ENCODE measurements around the gene GLIS1. TPM values are rescaled to one million over a fixed set of nuclear protein-coding genes. Genes with fewer than 3 reads are reported as not detected.
"Not testable (repeated sequence)": the region's sequence is repeated elsewhere in the genome, so short reads cannot be mapped to it uniquely, and the experiment has no call there.

The GLIS1 gene
- total RNA-seq, 2 experiments from 2014 or later = not detected

DNA sequence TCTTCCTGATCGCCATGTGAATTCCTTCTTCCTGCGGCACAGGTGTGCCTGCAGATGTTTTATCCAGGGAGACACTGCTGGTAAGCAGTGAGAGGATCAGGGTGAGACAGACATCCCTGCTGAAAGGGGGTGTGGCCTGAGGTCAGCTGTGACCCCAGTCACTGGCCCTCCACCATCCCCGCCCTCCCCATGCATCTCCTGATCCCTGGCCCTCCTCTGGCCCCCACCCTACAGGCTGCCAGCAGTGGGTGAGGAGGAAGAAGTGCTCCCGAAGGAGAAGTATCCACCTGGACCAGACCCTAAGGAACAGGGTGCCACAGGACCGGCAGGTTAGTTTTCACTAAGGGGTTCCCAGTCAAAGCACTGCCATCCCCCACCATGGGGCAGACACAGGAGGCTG, 85.3 kb downstream of the GLIS1 start:
- no peak overlapping the region for H3K27ac Mint-ChIP-seq
- ATAC-seq (no peak), DNase-seq (no peak)
- CTCF ChIA-PET = no interaction called here
- no peaks in the 10 kb centered on the region for H3K4me1 Mint-ChIP-seq
- no peaks in the 10 kb centered on the region for H3K36me3 Mint-ChIP-seq
- H3K4me3 Mint-ChIP-seq = no peak overlapping the region
- peaks cover 20% of the 10 kb centered on the region for H3K27me3 Mint-ChIP-seq
- H3K9me3 Mint-ChIP-seq (ENCODE audit: low read depth) = no peaks in the 10 kb centered on the region

DNA sequence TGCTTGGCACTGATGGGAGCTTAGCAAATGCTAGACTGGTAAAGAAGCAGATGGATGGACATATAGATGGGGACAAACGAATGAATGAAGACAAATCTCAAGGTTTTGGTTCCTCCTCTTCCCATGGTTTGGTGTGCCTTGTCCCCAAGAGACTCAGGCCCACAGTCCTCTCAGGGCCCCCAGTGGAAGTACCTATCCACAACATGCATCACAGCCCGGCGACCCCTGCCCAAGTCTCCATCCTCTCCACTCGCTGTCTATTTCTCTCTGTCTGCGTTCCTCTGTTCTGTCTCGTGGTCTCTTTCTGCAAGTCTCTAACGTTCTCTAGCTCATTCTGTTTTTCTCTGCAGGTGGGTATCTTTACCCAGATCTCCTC, 85.8 kb downstream of the GLIS1 start:
- H3K4me3 Mint-ChIP-seq = no peak overlapping the region
- CTCF ChIA-PET = no interaction called here
- DNase-seq (no peak), ATAC-seq (no peak)
- no peak overlapping the region for H3K27ac Mint-ChIP-seq
- no peaks in the 10 kb centered on the region for H3K4me1 Mint-ChIP-seq
- H3K36me3 Mint-ChIP-seq = no peaks in the 10 kb centered on the region
- H3K9me3 Mint-ChIP-seq (ENCODE audit: low read depth) = no peaks in the 10 kb centered on the region
- H3K27me3 Mint-ChIP-seq = peaks cover 19% of the 10 kb centered on the region

DNA sequence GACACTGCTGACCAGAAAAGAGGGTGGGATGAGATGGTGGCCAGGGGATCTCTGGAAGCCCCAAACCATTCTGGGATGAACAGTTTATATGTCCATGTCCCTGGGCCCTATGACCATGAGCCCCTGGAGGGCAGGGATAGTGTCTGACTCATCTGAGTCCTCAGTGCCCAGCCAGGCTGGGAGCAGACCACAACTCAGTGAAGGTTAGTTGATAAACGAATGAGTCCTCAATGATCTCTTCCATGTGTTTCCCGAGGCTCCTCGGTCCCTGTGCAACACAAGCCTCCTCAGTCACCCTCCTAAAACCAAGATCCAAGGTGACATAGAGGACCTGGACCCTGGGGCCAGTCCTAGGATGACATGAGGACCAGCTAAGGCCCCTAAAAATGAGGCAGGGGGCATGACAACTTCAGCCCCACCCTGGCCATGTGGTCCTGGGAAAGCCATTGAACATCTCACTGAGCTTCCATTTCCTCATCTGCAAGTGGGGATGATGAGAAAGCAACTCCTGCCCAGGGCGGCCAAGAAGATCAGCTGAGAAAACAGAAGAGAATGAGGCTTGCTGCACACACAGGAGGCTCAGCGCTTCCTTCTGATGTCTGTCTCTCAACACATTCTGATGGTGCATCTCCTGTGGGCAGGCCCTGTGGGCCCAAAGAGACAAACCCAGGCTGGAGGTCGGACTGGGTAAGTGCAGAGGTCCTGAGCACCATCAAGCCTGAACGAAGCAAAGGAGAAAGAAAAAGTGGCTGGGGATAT, 86.3 kb downstream of the GLIS1 start:
- Mint-ChIP-seq H3K9me3 (ENCODE audit: low read depth) (no peaks in the 10 kb centered on the region), H3K27ac (no peak overlapping the region), H3K4me3 (no peak overlapping the region), H3K4me1 (no peaks in the 10 kb centered on the region), H3K27me3 (peaks cover 17% of the 10 kb centered on the region), H3K36me3 (no peaks in the 10 kb centered on the region)
- CTCF ChIA-PET = no interaction called here
- no peak for ATAC-seq
- no peak for DNase-seq

DNA sequence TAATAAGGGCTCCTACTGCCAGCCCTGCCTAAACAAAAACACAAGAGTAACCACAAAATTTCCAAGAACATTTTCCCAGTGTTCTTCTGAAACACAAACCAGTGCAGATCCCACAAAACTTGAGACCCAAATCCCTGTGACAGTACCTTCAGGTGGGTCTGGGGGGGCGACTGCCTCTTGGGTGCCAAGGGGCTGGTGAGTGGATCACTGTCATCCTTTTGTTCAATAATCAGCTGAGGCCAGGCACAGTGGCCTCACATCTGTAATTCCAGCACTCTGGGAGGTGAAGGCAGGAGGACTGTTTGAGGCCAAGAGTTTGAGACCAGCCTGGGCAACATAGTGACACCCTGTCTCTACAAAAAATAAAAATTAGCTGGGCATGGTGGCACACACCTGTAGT, 87.6 kb downstream of the GLIS1 start:
- peaks cover 22% of the 10 kb centered on the region for H3K27me3 Mint-ChIP-seq
- no peaks in the 10 kb centered on the region for H3K36me3 Mint-ChIP-seq
- CTCF ChIA-PET = no interaction called here
- no peak overlapping the region for H3K4me3 Mint-ChIP-seq
- ATAC-seq = no peak
- no peaks in the 10 kb centered on the region for H3K9me3 Mint-ChIP-seq (ENCODE audit: low read depth)
- no peak for DNase-seq
- H3K27ac Mint-ChIP-seq = no peak overlapping the region
- H3K4me1 Mint-ChIP-seq = no peaks in the 10 kb centered on the region

DNA sequence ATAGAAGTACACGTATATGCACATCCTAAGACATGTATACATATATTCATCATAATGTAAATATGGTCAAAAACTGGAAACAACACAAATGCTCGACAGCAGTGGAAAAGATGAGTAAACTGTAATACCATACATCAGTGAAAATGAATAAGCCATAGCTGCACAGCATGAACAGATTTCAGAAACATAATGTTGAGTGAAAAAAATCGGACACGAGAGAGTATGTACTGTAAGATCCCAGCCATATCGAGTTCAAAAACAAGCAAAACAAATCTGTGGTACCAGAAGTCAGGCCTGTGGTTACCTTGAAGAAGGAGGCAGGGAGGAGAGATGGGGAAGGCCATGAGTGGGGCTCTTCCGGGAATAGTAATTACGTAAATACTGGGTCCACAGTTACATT, 90.4 kb downstream of the GLIS1 start:
- Mint-ChIP-seq H3K9me3 (ENCODE audit: low read depth) (no peaks in the 10 kb centered on the region), H3K27ac (no peak overlapping the region), H3K4me1 (no peaks in the 10 kb centered on the region), H3K36me3 (no peaks in the 10 kb centered on the region), H3K27me3 (peaks cover 16% of the 10 kb centered on the region), H3K4me3 (no peak overlapping the region)
- CTCF ChIA-PET = no interaction called here
- no peak for DNase-seq
- no peak for ATAC-seq

DNA sequence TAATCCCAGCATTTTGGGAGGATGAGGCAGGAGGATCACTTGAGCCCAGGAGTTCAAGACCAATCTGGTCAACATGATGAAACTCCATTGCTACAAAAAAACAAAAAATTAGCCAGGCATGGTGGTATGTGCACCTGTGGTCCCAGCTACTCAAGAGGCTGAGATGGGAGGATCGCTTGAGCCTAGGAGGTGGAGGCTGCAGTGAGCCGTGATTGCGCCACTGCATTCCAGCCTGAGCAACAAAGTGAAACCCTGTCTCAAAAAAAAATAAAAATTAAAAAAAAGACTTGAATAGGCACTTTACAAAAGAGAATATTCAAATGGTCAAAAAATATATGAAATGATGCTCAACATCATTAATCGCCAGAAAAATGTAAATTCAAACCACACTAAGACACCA, 91.0 kb downstream of the GLIS1 start:
- H3K27me3 Mint-ChIP-seq = peaks cover 16% of the 10 kb centered on the region
- H3K4me1 Mint-ChIP-seq; H3K27ac Mint-ChIP-seq; ATAC-seq; H3K4me3 Mint-ChIP-seq; H3K9me3 Mint-ChIP-seq (ENCODE audit: low read depth); H3K36me3 Mint-ChIP-seq; DNase-seq; CTCF ChIA-PET: not testable (repeated sequence)

DNA sequence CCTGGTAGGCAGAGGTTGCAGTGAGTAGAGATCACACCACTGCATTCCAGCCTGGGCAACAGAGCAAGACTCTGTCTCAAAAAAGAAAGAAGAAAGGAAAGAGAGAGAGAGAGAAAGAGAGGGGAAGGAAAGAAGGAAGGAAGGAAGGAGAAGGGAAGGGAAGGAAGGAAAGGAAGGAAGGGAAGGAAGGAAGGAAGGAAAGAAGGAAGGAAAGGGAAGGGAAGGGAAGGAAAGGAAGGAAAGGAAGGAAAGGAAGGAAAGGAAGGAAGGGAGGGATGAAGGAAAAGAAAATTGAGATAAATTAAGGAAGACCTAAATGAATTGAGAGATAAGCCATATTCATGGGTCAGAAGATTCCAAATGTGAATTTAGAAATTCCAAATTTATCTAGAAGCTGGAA, 92.2 kb downstream of the GLIS1 start:
- ATAC-seq = no peak
- no peak for DNase-seq
- H3K9me3 Mint-ChIP-seq (ENCODE audit: low read depth) = no peaks in the 10 kb centered on the region
- no peak overlapping the region for H3K4me3 Mint-ChIP-seq
- no peak overlapping the region for H3K27ac Mint-ChIP-seq
- CTCF ChIA-PET = no interaction called here
- no peaks in the 10 kb centered on the region for H3K4me1 Mint-ChIP-seq
- H3K36me3 Mint-ChIP-seq = no peaks in the 10 kb centered on the region
- H3K27me3 Mint-ChIP-seq = peaks cover 16% of the 10 kb centered on the region

DNA sequence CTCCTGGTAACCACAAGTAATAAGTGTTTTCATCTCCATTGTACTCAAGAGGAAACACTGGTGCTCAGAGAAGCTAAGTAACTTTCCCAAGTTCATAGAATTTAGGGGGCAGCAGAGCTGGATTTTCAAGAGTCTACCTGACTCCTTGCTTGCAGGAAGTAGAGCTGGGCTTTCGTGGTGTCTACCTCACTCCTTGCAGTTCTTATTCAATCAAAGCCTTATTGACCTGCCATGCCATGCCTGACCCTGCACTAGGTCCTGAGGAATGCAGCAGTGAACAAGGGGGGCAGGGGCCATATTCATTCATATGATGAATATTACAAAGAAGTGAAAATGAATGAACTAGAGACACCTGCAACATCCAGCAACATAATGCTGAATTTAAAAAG, 93.3 kb downstream of the GLIS1 start:
- Mint-ChIP-seq H3K36me3 (no peaks in the 10 kb centered on the region), H3K9me3 (ENCODE audit: low read depth) (no peaks in the 10 kb centered on the region), H3K4me1 (no peaks in the 10 kb centered on the region), H3K4me3 (no peak overlapping the region), H3K27ac (no peak overlapping the region), H3K27me3 (peaks cover 16% of the 10 kb centered on the region)
- DNase-seq = no peak
- no peak for ATAC-seq
- CTCF ChIA-PET = no interaction called here

DNA sequence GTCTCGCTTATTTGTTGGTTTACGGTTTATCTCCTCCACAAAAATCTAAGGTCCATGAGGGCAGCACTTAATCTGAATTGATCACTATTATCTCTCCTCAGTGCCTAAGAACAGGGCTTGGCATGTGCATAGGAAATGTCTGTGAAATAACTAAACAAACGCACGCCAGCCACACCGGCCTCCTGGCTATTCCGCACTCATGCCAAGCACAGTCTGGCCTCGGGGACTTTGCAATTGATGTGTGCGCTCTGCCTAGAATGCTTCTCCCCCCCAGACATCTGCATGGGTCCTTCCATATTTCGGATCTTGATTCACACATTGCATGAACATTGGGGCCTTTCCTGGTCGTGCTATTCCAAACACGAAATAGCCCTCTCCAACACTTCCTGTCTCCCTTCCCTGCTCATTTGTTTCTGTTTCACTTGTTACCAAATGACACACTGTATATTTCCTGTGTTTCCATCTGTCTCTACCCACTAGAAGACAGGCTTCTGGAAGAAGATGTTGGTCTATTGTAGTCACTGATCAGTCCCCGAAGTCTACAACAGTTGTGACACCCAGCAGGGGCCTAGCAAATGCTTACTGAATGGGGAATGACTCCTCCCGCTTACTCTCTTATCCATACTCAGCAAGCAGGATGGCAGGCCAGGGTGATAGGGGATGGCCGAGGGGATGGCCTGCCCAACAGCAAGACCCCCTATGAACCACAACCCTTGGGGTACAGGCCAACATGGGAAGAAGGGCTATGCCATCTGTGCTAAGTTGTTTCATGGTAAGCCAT, 93.9 kb downstream of the GLIS1 start:
- Mint-ChIP-seq H3K9me3 (ENCODE audit: low read depth) (no peaks in the 10 kb centered on the region), H3K4me1 (no peaks in the 10 kb centered on the region), H3K36me3 (no peaks in the 10 kb centered on the region), H3K27me3 (peaks cover 16% of the 10 kb centered on the region), H3K4me3 (no peak overlapping the region), H3K27ac (no peak overlapping the region)
- ATAC-seq (no peak), DNase-seq (no peak)
- CTCF ChIA-PET = no interaction called here

DNA sequence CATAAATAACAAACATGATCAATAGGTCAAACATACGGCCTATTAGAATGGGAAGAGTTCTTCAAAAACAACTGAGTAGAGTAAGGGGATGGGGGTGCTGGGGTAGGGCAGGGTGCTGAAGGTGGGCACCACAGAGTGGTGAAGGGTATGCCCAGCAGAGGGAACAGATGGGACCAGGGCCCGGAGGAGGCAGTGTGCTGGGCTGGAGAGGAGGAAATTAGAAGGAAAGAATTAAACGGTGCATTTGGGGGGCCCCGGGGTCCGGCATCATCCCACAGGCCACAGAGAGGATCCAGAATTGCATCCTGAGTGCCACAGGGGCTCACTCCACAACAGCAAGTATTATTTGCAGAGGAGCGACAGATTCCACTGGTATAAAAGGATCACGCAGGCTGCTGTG, 94.5 kb downstream of the GLIS1 start:
- H3K4me3 Mint-ChIP-seq = no peak overlapping the region
- H3K27me3 Mint-ChIP-seq = peaks cover 12% of the 10 kb centered on the region
- CTCF ChIA-PET = no interaction called here
- H3K36me3 Mint-ChIP-seq = no peaks in the 10 kb centered on the region
- H3K9me3 Mint-ChIP-seq (ENCODE audit: low read depth) = no peaks in the 10 kb centered on the region
- no peak overlapping the region for H3K27ac Mint-ChIP-seq
- ATAC-seq = no peak
- no peaks in the 10 kb centered on the region for H3K4me1 Mint-ChIP-seq
- no peak for DNase-seq

DNA sequence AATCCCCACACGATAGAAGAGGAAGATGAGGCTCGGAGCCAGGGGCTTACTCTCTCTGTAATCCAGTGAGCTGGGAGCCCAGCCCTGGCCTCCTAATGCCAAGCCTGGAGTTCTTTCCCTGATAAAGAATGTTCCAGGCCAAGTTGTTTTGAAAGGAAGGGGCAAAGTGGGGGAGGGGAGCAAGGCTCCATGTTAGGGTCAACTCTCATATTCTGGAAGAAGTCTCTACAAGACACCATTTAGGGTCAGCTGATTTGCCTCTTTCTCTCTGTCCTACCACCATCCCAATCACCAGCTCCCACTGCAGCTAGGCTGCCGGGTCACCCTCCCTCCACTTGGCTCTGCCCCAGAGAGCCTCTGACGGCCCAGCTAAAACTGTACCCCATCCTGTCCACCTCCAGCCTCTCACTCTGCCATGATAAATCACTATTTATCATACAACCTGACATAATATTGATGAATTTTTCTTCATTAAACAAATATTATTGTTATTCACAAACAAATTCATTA, 95.0 kb downstream of the GLIS1 start:
- Mint-ChIP-seq H3K27ac (no peak overlapping the region), H3K4me3 (no peak overlapping the region), H3K27me3 (peaks cover 12% of the 10 kb centered on the region), H3K36me3 (no peaks in the 10 kb centered on the region), H3K9me3 (ENCODE audit: low read depth) (no peaks in the 10 kb centered on the region), H3K4me1 (no peaks in the 10 kb centered on the region)
- ATAC-seq = no peak
- CTCF ChIA-PET = no interaction called here
- no peak for DNase-seq

DNA sequence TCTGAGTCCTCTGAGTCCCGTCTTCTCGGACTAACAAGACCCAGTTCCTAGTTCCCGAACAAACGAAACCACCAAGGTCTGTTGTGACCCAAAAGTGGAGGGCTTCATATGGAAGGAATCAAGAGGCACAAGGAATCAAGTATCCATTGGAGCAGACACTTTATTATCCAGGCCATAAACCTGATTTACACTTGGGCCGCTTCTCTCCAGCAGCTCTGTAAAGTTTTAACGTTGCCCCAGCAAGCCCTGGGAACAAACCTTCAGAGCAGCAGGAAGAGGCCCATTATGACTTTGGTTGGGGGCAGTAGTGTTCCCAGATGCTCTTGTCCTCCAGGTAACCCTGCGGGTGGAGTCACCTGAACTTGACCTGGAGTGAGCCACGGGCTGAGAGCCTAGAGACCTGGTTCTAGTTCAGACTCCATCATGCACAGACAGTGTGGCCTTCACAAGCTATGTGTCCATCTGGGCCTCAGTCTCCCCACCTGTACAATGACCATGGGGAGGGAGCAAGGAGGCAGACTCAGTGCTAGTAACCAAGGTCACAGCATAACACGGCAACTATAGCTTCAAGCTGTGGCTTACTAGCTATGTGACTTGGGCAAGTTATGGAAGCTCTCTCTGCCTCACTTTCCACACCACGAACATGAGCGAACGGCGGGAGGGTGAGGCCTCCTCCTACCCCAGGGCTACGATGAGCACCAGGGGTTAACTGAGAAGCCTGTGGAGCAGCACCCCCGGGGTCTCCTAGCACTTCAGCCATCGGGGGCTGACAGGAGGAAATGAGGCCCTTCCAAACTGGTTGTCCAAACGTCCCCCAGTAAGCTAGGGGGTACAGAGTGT, 95.7 kb downstream of the GLIS1 start:
- Mint-ChIP-seq H3K4me3 (no peak overlapping the region), H3K9me3 (ENCODE audit: low read depth) (no peaks in the 10 kb centered on the region), H3K4me1 (no peaks in the 10 kb centered on the region), H3K36me3 (no peaks in the 10 kb centered on the region), H3K27ac (no peak overlapping the region), H3K27me3 (peaks cover 12% of the 10 kb centered on the region)
- CTCF ChIA-PET = no interaction called here
- ATAC-seq (no peak), DNase-seq (no peak)

DNA sequence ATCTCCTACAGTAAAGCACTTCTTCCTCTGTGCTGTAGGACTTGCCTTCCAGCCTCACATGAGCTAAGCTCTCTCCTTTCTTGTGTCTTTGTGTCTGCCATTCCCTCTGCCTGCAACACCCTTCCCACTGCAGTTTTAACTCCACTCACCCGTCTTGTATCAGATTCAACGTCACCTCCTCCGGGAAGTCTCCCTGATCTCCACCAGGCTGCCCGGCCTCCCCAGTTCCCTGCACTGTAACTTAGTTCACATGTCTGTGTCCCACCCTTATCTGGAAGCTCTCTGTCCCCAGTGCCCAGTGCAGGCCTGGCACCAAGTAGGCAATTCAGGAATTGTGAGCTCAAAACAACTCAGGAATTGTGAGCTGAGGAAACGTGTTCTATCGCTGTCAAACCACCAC, 96.4 kb downstream of the GLIS1 start:
- no peak overlapping the region for H3K27ac Mint-ChIP-seq

DNA sequence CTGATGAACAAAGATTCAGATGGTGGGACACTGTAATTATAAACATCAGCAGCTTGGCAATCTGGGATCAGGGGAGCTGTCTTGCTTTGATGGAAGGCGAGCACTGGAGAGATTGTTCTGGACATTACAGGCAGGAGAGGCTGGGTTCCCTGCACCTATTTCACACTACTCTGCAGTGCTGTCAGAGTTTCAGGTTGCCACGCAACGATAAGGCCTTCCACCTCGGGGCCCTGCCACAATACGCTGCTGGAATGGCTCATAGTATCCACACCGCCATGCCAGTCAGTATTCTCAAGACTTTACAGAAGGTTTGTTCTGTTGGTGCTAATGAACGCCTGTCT, 96.8 kb downstream of the GLIS1 start:
- H3K27ac Mint-ChIP-seq = no peak overlapping the region
- DNase-seq (no peak), ATAC-seq (no peak)
- CTCF ChIA-PET = interaction anchor here (1.4 kb wide), 1 partner anchor 364 kb away, joined by 3 read pairs; no protein-coding TSS in a partner anchor
- no peaks in the 10 kb centered on the region for H3K4me1 Mint-ChIP-seq
- H3K4me3 Mint-ChIP-seq = no peak overlapping the region
- H3K27me3 Mint-ChIP-seq = peaks cover 6% of the 10 kb centered on the region
- H3K36me3 Mint-ChIP-seq = no peaks in the 10 kb centered on the region
- no peaks in the 10 kb centered on the region for H3K9me3 Mint-ChIP-seq (ENCODE audit: low read depth)

More for the DNA sequence above, 96.4 kb downstream of the GLIS1 start:
- no peaks in the 10 kb centered on the region for H3K36me3 Mint-ChIP-seq
- ATAC-seq = no peak
- H3K9me3 Mint-ChIP-seq (ENCODE audit: low read depth) = no peaks in the 10 kb centered on the region
- no peak overlapping the region for H3K4me3 Mint-ChIP-seq
- peaks cover 10% of the 10 kb centered on the region for H3K27me3 Mint-ChIP-seq
- H3K4me1 Mint-ChIP-seq = no peaks in the 10 kb centered on the region
- CTCF ChIA-PET = no interaction called here
- DNase-seq = no peak
